ENCODE measurements around the gene PIBF1.
A peak's percentile ranks its signal among the peaks of the same experiment; 100 is the strongest.

The PIBF1 gene

DNA sequence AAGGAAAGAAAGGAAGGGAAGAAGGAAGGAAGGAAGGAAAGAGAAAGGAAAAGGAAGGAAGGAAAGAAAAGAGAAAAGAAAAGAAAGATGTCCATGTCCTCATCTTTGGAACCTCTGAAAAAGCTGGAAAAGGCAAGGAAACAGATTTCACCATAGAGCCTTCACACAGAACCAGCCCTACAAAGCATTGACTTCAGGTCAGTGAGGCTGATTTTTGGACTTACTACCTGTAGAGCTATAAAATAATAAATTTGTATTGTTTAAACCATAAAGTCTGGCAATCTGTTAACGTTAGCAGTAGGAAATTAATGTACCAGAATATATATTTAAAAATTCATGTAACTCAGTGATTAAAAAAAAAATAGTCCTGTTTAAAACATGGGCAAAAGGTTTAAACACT, 130.0 kb downstream of the PIBF1 start:
- DNase-seq: no peak

DNA sequence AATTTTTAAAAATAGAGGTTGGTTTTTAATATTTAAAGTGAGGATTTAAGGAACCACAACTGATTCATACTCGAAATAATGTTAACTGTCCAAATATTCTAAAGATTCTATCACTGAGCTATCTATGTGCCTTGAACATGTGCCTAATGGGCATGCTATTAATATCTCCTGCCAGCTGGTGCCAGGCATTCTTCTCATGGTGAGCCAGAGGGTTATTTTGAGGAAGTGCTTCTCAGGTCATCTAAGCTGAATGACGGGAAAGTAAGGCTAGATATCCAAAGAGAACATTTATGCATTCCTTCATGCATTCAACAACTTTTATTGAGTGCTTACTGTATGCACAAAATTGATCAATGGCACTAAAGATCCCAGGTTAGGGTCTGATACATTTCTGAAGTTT, 138.2 kb downstream of the PIBF1 start:
- DNase-seq: no peak

DNA sequence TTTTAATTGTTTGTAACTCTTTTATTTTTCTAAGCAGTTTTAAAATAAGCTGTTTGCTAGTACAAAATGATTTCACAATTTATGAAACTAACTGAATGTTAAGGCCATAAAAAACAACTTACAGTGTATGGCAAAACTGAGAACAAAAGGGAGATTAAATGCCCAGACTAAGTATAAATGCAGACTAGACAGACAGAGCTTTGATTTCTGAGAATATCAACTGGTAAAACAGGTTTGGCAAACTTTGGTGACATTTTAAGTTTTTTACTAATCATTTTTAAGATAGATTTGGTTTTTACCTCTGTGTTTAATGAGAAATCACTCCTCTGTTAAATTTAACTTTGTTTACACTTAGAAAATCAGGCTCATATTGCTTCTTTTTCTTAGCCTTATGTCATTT, 149.4 kb downstream of the PIBF1 start:
- DNase-seq: no peak

DNA sequence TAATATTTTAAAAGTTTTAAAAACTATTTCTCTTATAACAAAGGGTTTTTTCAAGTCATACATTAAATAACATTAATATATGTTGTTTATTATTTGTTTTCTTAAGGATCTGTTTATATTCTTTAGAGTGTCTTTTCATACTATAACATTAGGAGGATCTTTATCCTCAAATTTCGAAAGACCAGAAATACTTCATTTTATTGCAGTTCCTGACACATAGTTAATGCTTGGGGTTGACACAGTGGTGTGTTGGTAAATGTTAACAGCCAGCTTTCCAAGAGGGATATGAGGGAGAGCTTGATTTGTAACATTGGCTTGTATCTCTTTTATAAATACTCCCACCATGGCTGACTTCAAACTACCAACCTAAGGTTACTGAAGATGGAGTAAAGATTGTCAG, 150.3 kb downstream of the PIBF1 start:
- no peak for DNase-seq

DNA sequence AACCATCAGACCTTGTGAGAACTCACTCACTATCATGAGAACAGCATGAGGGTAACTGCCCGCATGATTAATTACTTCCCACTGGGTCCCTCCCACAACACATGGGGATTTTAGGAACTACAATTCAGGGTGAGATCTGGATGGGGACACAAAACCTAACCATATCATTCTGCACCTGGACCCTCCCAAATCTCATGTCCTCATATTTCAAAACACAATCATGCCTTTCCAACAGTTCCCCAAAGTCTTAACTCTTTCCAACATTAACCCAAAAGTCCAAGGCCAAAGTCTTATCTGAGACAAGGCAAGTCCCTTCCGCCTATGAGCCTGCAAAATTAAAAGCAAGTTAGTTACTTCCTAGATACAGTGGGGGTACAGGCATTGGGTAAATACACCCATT, 164.3 kb downstream of the PIBF1 start:
- peak in 1 of 2 donors; percentile 36 for DNase-seq

DNA sequence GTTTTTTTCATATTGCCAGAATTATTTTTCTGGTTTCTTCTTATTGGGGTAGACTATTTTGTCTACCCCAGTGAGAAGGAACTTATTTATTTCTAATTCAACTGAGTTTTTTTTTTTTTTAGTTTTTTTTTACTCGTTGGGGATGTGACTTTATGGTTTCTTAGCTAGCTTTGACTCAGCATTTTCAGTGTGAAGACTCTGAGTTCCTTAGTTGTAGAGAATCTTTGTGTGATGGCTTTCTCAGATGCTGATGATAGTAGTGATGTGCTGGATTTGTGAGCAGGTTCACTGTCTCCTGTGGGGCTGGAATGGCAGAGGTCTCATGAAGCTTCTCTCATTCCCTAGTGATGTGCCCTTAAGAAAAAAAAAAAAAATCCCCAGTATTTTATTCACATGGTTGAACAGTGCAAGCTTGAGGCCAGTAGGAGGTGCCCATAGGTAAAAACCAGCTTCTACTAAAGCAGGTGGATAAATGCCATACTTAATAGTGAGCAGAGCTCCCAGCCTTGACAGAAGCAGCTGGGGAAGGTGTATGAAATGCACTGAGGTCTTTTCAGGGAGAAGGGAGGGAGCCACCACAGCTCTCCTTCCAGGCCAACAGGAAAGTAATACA, 170.7 kb downstream of the PIBF1 start:
- DNase-seq: no peak

DNA sequence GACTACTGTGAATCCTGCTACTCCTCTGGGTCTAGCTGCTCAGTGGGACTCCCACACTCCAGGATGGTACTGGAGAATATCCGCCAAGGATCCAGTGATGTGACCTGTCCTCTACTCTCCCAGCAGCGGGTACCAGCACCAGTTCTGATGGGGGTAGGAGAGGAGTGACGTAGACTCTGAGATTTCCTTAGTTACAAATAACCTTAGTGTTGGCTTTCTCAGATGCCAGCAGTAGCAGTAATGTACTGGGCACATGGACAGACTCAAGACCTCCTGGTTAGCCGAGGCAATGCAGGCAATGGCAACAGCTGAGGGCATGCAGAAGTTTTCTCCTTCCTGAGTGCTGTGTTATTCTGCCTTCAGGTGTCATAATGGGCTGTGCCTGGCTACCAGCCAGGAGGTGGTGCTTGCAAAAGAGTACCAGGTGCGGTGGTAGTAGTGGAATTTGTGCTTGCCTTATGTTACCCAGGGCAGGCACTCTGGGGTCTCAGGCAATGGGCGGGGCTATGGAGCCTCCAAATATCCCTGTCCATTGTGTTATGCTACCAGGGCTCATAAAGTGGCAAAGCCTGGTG, 171.5 kb downstream of the PIBF1 start:
- no peak for DNase-seq

DNA sequence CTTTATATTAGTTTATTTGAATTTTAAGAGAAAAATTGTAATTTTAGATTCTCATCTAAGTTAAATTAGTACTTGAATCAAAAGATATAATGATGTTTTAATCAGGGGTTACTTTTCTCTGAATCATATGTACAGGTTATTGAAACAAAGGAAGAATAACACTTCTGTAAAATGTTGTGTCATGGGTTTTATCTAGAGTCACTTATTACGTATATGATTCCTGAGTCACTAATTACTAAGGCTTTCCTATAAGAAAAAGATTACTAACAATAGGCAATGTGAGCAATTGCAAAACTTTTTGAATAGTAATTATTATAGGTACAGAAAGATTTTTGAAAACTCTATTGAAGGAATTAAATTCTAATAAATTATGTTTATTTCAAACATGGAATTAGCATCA, 177.7 kb downstream of the PIBF1 start:
- peak in 1 of 2 donors; percentile 7 for DNase-seq

DNA sequence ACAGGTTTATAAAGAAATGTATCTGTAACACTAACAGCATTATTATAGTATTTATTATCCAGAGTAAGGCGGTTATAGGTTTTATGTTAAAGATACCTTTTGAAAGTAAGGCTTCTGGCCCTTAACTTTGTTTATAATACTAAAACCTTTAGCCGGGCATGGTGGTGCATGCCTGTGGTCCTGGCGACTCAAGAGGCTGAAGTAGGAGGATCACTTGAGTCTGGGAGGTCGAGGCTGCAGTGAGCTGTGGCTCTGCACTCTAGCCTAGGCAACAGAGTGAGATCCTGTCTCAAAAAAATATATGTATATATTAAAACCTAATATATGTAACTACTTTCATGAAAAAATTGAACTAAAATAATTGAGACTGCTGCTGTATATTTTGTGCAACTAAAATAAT, 178.2 kb downstream of the PIBF1 start:
- DNase-seq: no peak

DNA sequence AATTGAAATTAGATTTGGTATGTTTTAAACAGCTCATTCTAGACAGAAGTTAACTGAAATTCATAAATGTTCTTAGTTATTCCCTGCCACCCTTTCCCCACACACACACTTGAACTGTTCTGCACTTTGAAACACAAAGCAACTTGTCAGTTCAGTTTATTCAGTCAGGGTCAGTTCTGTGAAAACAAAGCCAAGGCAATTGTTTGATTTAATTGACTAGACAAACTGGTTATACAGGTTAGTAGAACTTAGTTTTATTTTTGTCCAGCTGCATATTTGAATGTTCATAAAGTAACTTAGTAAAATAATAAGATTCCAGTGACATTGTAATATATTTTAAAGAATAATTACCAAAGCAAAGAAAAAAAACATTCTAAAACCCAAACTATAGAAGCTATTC, 178.6 kb downstream of the PIBF1 start:
- DNase-seq: no peak

DNA sequence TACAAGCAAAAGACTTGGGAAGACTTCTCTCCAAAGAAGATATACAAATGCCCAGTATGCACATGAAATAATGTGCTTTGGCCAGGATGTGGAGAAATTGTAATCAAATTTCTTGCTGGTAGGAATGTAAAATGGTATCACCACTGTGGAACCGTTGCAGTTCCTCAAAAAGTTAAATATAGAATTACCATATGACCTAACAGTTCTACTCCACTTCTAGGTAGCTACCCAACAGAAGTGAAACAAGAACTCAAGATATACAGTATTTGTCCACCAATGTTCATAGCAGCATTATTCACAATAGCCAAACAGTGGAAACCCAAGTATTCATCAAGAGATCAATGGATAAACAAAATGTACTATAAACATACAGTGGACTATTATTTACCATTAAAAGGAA, 181.8 kb downstream of the PIBF1 start:
- peak; percentile 14 to 40 for DNase-seq

DNA sequence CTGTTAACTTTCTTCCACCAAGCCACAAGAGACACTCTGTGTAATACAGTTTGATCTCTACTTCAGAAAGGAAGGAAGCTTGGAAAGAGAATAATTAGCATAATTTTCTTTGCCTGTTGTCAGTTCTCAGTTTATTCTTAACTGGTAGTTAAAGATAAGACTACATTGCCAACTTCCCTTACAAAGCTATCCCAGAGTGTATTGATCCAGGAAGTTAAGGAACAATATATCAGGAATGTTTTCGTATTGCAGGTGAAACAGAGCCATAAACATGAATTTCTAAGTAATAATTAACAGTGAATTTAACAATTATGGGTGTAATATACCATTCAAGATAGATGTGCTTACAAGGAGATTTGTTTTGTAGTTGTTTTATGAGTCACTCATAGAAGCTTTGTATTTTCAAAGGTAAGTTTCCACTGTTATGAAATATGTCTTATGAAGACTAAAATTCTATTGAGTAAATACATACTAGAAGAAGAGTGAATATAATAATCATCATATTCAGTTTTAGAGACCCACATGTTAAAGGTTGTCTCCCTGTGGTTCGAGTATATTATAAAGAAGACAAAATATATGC, 188.5 kb downstream of the PIBF1 start:
- DNase-seq: no peak

DNA sequence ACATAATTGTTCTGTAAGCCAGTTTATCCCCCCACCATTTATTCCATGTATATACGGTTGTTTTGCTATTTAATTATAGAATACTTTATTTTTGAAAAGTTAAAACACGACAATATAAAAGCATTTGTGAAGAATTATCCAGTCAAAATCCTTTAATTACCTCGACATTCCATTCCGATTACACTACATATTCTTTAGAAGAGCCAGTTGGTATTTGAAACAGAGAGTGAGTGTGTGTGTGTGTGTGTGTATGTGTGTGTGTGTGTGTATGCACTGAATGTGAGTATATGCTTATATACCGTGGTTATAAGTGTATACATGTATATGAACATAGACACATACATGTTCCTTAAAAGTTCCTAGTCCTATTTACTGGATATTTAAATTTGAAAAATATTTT, 189.0 kb downstream of the PIBF1 start:
- DNase-seq: no peak

DNA sequence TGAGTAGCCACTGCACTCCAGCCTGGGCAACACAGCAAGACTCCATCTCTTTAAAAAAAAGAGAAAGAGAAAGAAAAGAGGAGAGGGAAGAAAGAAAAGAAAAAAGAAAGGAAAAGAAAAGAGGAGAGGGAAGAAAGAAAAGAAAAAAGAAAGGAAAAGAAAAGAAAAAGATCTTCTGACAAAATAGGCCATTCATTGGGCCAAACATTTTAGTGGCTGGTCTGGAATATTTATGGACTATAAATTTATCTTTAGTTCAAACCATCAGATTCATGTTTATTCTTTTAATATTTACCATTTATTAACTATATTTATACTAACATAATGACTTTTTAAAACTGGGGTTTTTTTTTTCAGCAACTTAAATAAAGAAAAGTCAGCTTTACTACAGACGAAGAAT, 191.3 kb downstream of the PIBF1 start:
- DNase-seq: no peak

DNA sequence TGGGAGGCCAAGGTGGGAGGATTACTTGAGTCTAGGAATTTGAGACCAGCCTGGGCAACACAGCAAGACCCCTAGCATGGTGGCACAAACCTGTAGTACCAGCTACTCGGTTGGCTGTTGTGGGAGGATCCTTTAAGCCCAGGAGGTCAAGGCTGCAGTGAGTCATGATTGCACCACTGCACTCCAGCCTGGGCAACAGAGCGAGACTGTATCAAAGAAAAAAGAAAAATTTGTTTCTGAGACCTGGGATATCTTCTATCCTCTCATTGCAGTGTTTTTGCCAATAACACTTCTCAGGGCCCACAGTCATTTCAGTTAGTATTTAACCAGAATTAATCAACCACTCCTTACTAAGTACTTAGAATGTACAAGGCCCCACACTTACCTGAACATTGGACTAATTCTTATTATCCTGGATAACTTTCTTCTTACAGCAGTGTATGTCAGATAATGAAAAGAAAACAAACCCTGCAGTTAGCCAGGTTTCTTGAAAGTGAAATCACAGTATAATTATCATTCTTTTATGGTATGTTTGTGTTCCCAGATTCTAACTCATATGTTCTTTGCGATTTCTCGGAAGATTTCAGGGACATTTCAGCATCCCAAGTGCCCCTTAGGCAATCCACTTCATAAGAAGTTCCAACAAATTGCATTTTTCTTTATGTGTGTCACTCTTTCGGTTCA, 201.3 kb downstream of the PIBF1 start:
- DNase-seq: no peak

DNA sequence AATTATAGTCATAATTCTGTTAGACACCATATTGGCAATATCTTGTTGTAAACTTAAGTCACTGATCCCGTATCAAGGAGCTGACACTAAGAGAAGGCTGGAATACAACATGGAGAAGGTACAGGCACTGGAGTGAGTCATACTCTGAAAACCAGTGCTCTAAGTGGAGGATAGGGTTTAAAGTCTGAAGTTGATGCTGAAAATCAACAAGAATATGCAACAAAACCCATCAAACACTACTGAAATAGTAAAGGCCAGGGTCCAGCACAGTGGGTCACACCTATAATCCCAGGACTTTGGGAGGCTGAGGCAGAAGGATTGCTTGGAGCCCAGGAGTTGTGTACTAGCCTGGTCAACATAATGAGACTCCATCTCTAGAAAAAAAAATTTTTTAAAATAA, 203.7 kb downstream of the PIBF1 start:
- DNase-seq: no peak

DNA sequence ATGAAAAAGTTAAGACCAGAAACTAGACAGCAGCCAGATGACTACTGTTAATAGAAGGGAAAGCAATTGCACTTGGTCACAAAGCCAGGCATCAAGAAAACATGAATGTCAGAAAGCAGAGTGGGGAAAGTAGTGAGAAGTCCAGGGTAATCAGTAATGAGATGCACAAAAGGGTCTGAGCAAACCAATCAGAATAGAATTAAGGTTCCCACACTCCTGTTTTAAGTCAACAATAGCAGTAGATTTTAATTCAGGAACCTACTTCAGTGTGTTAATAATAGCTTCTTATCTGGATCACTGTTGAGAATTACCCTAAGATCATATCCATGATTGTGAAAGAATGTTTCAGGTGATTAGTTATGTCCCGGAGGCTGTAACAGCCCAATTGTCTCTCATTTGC, 204.3 kb downstream of the PIBF1 start:
- DNase-seq: no peak

DNA sequence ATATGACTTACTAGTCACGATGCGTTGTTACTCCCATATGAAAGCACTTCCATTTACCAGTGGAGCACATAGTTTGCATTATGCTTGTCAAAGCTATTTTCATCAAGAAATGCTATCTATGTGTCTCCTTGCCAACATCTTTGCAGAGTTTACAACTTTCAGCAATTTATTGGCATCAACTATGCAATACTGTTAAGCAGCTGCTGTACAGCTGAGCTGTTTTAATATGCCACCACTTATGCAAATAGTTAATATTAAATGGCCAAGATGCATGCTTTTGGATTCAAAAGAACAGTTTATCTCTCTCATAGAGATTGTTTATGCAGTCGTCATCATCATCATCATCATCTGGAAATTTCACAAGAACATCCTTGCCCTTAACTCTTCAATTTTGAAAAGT, 209.0 kb downstream of the PIBF1 start:
- no peak for DNase-seq

DNA sequence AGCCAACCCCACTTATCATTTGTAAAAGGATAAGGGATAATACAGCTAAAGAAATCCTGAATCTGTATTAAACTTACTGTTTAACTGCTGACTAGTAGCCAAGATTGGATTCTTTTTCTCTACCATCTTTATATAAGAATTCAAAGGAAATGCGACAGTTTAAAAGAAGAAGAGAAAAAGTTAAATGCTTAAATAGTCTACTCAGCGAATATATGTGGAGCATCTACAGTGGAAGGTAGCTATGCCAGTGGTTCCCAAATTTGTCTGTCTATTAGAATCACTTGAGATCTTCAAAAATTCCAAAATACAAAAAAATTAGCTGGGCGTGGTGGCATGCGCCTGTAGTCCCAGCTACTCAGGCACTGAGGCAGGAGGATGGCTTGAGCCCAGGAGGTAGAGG, 216.1 kb downstream of the PIBF1 start:
- DNase-seq: no peak

DNA sequence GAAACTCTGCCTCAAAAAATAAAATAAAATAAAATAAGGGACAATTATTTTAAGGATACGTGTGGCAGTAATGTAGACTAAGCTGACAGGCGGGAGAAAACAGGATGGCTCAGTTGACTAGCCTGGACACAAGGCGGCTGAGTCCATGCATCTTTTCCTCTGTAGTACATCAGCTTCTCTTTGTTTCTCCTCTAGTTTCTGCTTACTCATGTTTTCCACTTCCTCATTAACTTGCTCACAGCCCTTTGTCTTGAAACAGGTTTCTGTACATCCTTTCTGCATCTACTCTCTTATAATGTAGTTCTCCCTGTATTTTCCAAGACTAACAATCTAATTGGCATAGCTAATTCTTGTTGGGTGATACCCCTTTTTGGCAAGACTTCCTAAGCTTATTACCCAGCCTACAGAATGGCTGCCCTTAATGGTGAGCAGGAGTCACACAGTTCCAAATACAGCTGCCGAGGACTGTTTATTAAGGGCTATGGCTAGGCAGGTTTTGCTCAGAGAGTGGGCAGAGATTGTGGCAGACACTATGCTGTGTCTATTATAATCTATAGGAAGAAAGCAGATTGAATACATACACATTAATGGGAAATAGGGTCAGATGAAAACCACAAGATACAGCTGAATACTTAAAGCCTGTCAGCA, 218.2 kb downstream of the PIBF1 start:
- peak; percentile 9 to 47 for DNase-seq

DNA sequence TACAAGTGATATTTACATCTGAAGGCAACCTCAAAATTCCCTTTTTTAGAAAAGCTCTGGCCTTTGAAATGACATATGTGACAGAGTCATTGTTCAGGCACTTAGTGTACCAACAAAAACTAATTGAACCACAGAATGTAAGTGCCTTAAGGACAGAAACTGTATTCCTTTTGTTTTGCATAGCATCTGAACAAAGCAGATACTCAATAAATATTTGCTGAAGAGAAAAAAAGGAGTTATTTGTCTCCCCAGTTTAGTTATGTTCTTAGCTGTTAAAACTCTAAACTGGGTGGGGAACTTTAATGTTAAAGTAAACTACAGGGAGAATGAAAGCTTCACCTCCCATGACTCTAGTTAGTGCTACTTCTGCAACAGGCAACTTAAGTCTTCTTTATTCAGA, 220.0 kb downstream of the PIBF1 start:
- no peak for DNase-seq

DNA sequence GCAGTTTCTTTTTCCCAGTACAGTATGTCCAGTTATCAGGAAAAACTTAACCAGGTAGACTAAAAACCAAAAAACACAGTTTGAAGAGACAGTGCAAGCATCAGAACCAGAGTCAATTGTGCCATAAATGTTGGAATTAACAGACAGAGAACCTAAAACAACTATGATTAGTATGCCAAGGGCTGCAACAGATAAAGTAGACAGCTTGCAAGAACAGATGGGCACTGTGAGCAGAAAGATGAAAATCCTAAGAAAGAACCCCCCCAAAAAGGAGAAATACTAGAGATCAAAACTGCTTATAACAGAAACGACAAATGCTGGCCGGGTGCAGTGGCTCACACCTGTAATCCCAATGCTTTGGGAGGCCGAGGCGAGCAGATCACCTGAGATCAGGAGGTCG, 229.8 kb downstream of the PIBF1 start:
- DNase-seq: no peak

DNA sequence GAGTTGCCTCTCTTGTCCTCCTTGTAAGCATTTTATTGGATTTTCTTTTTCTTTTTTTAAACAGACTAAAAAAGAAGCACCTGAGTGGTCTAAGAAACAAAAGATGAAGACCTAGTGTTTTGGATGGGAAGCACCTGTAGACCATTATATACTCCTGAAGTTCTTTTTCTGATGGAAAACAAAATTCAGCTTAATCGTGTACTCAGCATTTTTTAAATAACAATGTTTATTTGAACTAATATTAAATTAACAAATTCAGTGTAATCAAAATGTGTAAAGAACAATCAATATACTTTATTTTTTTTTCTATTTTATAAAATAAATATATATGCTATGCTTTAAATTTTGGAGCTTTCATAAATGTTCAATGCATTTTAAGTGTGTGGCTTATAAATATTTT, 233.9 kb downstream of the PIBF1 start:
- no peak for DNase-seq

DNA sequence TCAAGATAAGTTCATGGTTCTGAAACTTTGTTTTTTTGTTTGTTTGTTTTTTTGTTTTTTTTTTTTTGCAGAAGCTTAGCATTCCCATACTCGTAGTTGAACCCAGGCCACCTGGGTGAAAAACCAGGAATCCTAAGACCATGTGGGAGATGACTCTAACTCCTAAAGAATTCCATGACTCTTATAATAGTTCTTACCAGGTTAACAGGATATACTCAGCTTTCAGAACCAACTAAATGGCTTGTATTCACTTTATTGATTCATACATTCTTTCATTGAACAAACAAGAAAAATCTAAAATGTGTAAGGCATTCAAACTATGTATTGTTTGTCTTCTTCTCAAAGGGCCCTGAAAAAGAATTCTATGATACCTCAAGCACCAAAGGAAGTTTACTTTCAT, 236.4 kb downstream of the PIBF1 start:
- DNase-seq: no peak

All from inflammatory macrophage treated with lipopolysaccharide for 1 hour (primary cell).